A549 (cell line): ENCODE results near the gene KDM1B. TPM values are rescaled to one million over a fixed set of nuclear protein-coding genes. Genes with fewer than 3 reads are reported as not detected.

Source experiments
- ATAC-seq, 2 experiments: fragments of 200-7000 bp in 1 of 2; fragments of >200 bp in 1 of 2; cut with Nextera tagmentation in 1 of 2; cut with Tn5 transposase in 1 of 2; 3 replicates each; pipeline versions ENCODE4 v1.8.0 to v1.9.1; 2018 to 2020; ENCODE audit warnings: mild to moderate bottlenecking in 1 of 2, moderate library complexity in 1 of 2
- CTCF ChIA-PET: fragments of 300-600 bp; sonication (Branson Sonifier 250); formaldehyde crosslinking; extraction: SDS; loops from one replicate; lab custom pipeline; 2021; ENCODE audit warnings: antibody characterized with exemption, inconsistent platforms; lab: Yijun Ruan, JAX
- POLR2A ChIA-PET: fragments of 350-600 bp; formaldehyde crosslinking; extraction: SDS; loops from one replicate; lab custom pipeline; 2021; ENCODE audit warnings: antibody characterized with exemption, inconsistent platforms; lab: Yijun Ruan, JAX
- DNase-seq, 2 experiments: peaks; one replicate each; pipeline versions ENCODE4 v3.0.0 to v3.0.0-alpha.2; 2011 to 2016; ENCODE audit warnings: low read depth in 1 of 2, low spot score in 1 of 2
- FAIRE-seq: peaks from 2 replicates; lab custom pipeline; 2011; peaks lifted over from hg19 to GRCh38; lab: Jason Lieb, UNC
- H3K27ac ChIP-seq, 2 experiments: fragments of >200 bp; sonication (Bioruptor Twin); formaldehyde crosslinking; 3 replicates each; pipeline ENCODE4 v1.5.1; 2016 to 2017
- H3K4me1 ChIP-seq: fragments of >200 bp; sonication (Bioruptor Twin); formaldehyde crosslinking; 3 replicates; pipeline ENCODE4 v1.6.1; 2016
- H3K4me2 ChIP-seq: fragments of >200 bp; sonication (Bioruptor Twin); formaldehyde crosslinking; 3 replicates; pipeline ENCODE4 v1.6.1; 2016
- H3K4me3 ChIP-seq: fragments of >200 bp; sonication (Bioruptor Twin); formaldehyde crosslinking; 3 replicates; pipeline ENCODE4 v1.5.1; 2016
- H3K9me3 ChIP-seq: fragments of >200 bp; sonication (Bioruptor Twin); formaldehyde crosslinking; 3 replicates; pipeline ENCODE4 v1.6.1; 2016
- ATOH8 ChIP-seq: fragments of 250-450 bp; sonication (Bioruptor Pico); IDR thresholded peaks from 2 replicates; pipeline ENCODE4 v1.5.0; 2020; ENCODE audit warnings: low read depth, mild to moderate bottlenecking, moderate library complexity
- CBX8 ChIP-seq: fragments of 200-600 bp; sonication (generic); IDR thresholded peaks from 2 replicates; pipeline ENCODE4 v1.6.1; 2016
- CHD4 ChIP-seq: fragments of 200-600 bp; sonication (generic); IDR thresholded peaks from 2 replicates; pipeline ENCODE4 v1.6.1; 2016; ENCODE audit warnings: antibody characterized with exemption, mild to moderate bottlenecking, borderline replicate concordance
- CTCF ChIP-seq: fragments of >200 bp; sonication (Bioruptor Twin); formaldehyde crosslinking; IDR thresholded peaks from 3 replicates; pipeline ENCODE4 v1.5.1; 2016
- EHF ChIP-seq: fragments of 250-450 bp; sonication (Bioruptor Pico); IDR thresholded peaks from 2 replicates; pipeline ENCODE4 v1.5.0; 2020; ENCODE audit warnings: mild to moderate bottlenecking
- FOSB ChIP-seq: fragments of 250-450 bp; sonication (Bioruptor Pico); IDR thresholded peaks from 2 replicates; pipeline ENCODE4 v1.5.0; 2020; ENCODE audit warnings: mild to moderate bottlenecking, moderate library complexity
- HDAC2 ChIP-seq: fragments of 200-600 bp; sonication (generic); IDR thresholded peaks from 2 replicates; pipeline ENCODE4 v1.6.1; 2016
- HES2 ChIP-seq: fragments of >200 bp; sonication (Bioruptor Twin); formaldehyde crosslinking; IDR thresholded peaks from 2 replicates; pipeline ENCODE4 v1.6.1; 2016
- HEYL ChIP-seq: fragments of 250-450 bp; sonication (Bioruptor Pico); IDR thresholded peaks from 2 replicates; pipeline ENCODE4 v1.8.0; 2021; ENCODE audit warnings: mild to moderate bottlenecking, moderate library complexity
- HOXB13 ChIP-seq: fragments of 250-450 bp; sonication (Bioruptor Pico); IDR thresholded peaks from 2 replicates; pipeline ENCODE4 v1.5.0; 2020; ENCODE audit warnings: low read depth, mild to moderate bottlenecking, moderate library complexity
- HOXB5 ChIP-seq: fragments of 250-450 bp; sonication (Bioruptor Pico); IDR thresholded peaks from 2 replicates; pipeline ENCODE4 v1.5.0; 2020; ENCODE audit warnings: mild to moderate bottlenecking, moderate library complexity
- JUN ChIP-seq, 2 experiments: fragments of >200 bp; sonication (Bioruptor Twin); formaldehyde crosslinking; IDR thresholded peaks; 2 replicates in 1 of 2; 3 replicates in 1 of 2; pipeline ENCODE4 v1.6.1; 2016 to 2017
- JUNB ChIP-seq: fragments of >200 bp; sonication (Bioruptor Twin); formaldehyde crosslinking; IDR thresholded peaks from 2 replicates; pipeline ENCODE4 v1.6.1; 2016
- MAFK ChIP-seq: fragments of 450-650 bp; IDR thresholded peaks from 2 replicates; pipeline ENCODE4 v1.6.1; 2014; ENCODE audit not compliant: partially characterized antibody
- NPAS2 ChIP-seq: fragments of 250-450 bp; sonication (Bioruptor Pico); IDR thresholded peaks from 2 replicates; pipeline ENCODE4 v1.8.0; 2022; ENCODE audit warnings: mild to moderate bottlenecking, moderate library complexity, borderline replicate concordance
- PBX3 ChIP-seq: IDR thresholded peaks from 2 replicates; pipeline ENCODE4 v1.6.1; 2012
- PHF8 ChIP-seq: fragments of 200-600 bp; sonication (generic); IDR thresholded peaks from 2 replicates; pipeline ENCODE4 v1.6.1; 2016; ENCODE audit warnings: low read depth, mild to moderate bottlenecking, antibody characterized with exemption, moderate library complexity, borderline replicate concordance
- RAD21 ChIP-seq, 2 experiments: fragments of >200 bp in 1 of 2; sonication (Bioruptor Twin) in 1 of 2; formaldehyde crosslinking in 1 of 2; IDR thresholded peaks in 1 of 2; conservative IDR thresholded peaks in 1 of 2; 2 replicates in 1 of 2; 3 replicates in 1 of 2; pipeline ENCODE4 v1.6.1; 2012 to 2018; ENCODE audit warnings: inconsistent platforms in 1 of 2
- RCOR1 ChIP-seq: fragments of 150-350 bp; IDR thresholded peaks from 2 replicates; pipeline ENCODE4 v1.6.1; 2014; ENCODE audit warnings: antibody characterized with exemption, low read length, low read depth
- REST ChIP-seq: fragments of 200-600 bp; sonication (generic); IDR thresholded peaks from 2 replicates; pipeline ENCODE4 v1.6.1; 2016; ENCODE audit warnings: antibody characterized with exemption, mild to moderate bottlenecking, moderate library complexity
- RFX5 ChIP-seq: fragments of 450-650 bp; IDR thresholded peaks from 2 replicates; pipeline ENCODE4 v1.7.1; 2014; ENCODE audit warnings: antibody characterized with exemption, mild to moderate bottlenecking, moderate library complexity
- RNF2 ChIP-seq: fragments of 200-600 bp; sonication (generic); IDR thresholded peaks from 2 replicates; pipeline ENCODE4 v1.6.1; 2016; ENCODE audit warnings: low read depth, mild to moderate bottlenecking, antibody characterized with exemption, moderate library complexity, borderline replicate concordance
- SREBF2 ChIP-seq: fragments of 450-650 bp; IDR thresholded peaks from 2 replicates; pipeline ENCODE4 v1.6.1; 2014; ENCODE audit warnings: mild to moderate bottlenecking, moderate library complexity
- ZC3H11A ChIP-seq: fragments of 450-650 bp; IDR thresholded peaks from 2 replicates; pipeline ENCODE4 v1.6.1; 2014; ENCODE audit warnings: antibody characterized with exemption, mild to moderate bottlenecking
- ZSCAN20 ChIP-seq: fragments of 250-450 bp; sonication (Bioruptor Pico); IDR thresholded peaks from 2 replicates; pipeline ENCODE4 v1.8.0; 2022; ENCODE audit warnings: mild to moderate bottlenecking, moderate library complexity
- WGBS: methylation state at CpG from one replicate; pipeline ENCODE4 v1.1.6; 2017; ENCODE audit errors: missing lambda C conversion rate; 5-methylcytosine and 5-hydroxymethylcytosine counted together
- polyA plus RNA-seq, 4 experiments: library from polyadenylated mRNA; depleted of rRNA in 3 of 4; stranded (reverse); fragments of >200 nt; fragmentation: RNase III in 1 of 4; extraction: RNeasy Plus Mini Kit Qiagen cat#74134 plus additional on column Dnase treatment in 1 of 4; gene quantifications; 2 replicates in 3 of 4; 3 replicates in 1 of 4; pipeline ENCODE4 v1.2.3, GENCODE V29; 2011 to 2017

Gene KDM1B
- polyA plus RNA-seq, 2 of the 4 experiments (the other 2 are of a cell fraction): 11.0 to 14.9 TPM

GRCh38 chr6:18162401-18162800 is 7.2 kb downstream of the KDM1B start:
- ChIA-PET CTCF (no interaction called here), POLR2A (no interaction called here)
- no peak overlapping the region for H3K4me3 ChIP-seq
- FAIRE-seq: no peak
- H3K4me1 ChIP-seq: no peaks in the 10 kb centered on the region
- no peak overlapping the region for H3K27ac ChIP-seq
- WGBS: 89% methylated on average over 2 of the region's 2 CpGs
- no peak overlapping the region for H3K4me2 ChIP-seq
- ATAC-seq: no peak
- TF ChIP-seq CTCF (no peak), JUNB (no peak), ZC3H11A (no peak), REST (no peak), JUN (IDR thresholded peaks at IDR 0.05) (no peak), FOSB (no peak), HOXB13 (CRISPR knock-in tag) (no peak), RCOR1 (no peak), SREBF2 (no peak), CBX8 (no peak), HES2 (no peak), HOXB5 (CRISPR knock-in tag) (no peak), HEYL (CRISPR knock-in tag) (no peak), HDAC2 (no peak), ATOH8 (CRISPR knock-in tag) (no peak)
- no peak for DNase-seq
- H3K9me3 ChIP-seq: no peaks in the 10 kb centered on the region

GRCh38 chr6:18165751-18166150 is 10.5 kb downstream of the KDM1B start:
- no peak for FAIRE-seq
- no peaks in the 10 kb centered on the region for H3K4me1 ChIP-seq
- H3K27ac ChIP-seq: no peak overlapping the region
- ATAC-seq: no peak
- CTCF ChIA-PET: interaction anchor here (2.0 kb wide), 1 partner anchor 10 kb away, joined by 4 read pairs; no protein-coding TSS in a partner anchor
- no peak for TF ChIP-seq PBX3
- TF ChIP-seq CHD4: no peak
- no peak for TF ChIP-seq MAFK
- no peak for TF ChIP-seq RNF2
- no peak for TF ChIP-seq NPAS2
- no peak for TF ChIP-seq RFX5
- TF ChIP-seq EHF (CRISPR knock-in tag): no peak
- no peak for TF ChIP-seq ATOH8 (CRISPR knock-in tag)
- TF ChIP-seq ZSCAN20 (CRISPR knock-in tag): no peak
- TF ChIP-seq FOSB: no peak
- no peak for TF ChIP-seq JUN (IDR thresholded peaks at IDR 0.05)
- TF ChIP-seq PHF8: no peak
- no peak for TF ChIP-seq RAD21 (conservative IDR thresholded peaks at IDR 0.05 in 1 of 2, IDR thresholded peaks at IDR 0.05 in 1 of 2)
- TF ChIP-seq CTCF: no peak
- no peak for TF ChIP-seq CBX8
- no peaks in the 10 kb centered on the region for H3K9me3 ChIP-seq
- WGBS: 89% methylated on average over 4 of the region's 4 CpGs
- POLR2A ChIA-PET: no interaction called here
- H3K4me3 ChIP-seq: no peak overlapping the region
- no peak for DNase-seq
- H3K4me2 ChIP-seq: no peak overlapping the region
